Measurements from ENCODE around the gene TMPRSS12. TPM values are rescaled to one million over a fixed set of nuclear protein-coding genes. Genes with fewer than 3 reads are reported as not detected.
"Not testable (repeated sequence)": the region's sequence is repeated elsewhere in the genome, so short reads cannot be mapped to it uniquely, and the experiment has no call there.

The TMPRSS12 gene
- total and polyA plus RNA-seq, 9 of the 15 experiments (the other 6 are each of a cell fraction or from before 2014, with no cell fraction given), result 0.04 TPM; not detected in 8

- H3K4me2 ChIP-seq (ENCODE audit: insufficient read depth, low read length); CTCF ChIA-PET (ENCODE audit: low intra/inter-chr PET ratio): not testable (repeated sequence)
Measured at GRCh38 chr12:50908479-50908878, 65.8 kb downstream of the TMPRSS12 start.

DNA sequence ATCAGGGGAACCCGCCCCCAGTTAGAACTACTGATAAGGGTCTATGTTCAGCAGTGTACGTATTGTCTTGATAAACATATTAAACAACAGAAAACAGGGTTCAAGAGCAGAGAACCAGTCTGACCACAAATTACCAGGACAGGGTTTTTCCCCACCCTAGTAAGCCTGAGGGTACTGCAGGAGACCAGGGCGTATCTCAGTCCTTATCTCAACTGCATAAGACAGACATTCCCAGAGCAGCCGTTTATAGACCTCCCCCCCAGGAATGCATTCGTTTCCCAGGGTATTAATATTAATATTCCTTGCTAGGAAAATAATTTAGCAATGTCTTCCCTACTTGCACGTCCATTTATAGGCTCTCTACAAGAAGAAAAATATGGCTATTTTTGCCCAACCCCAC, 69.6 kb downstream of the TMPRSS12 start:
- H3K27ac ChIP-seq (ENCODE audit: extremely low read depth, low read depth, low read length); H3K4me3 ChIP-seq; H3K4me1 ChIP-seq (replicated peaks in 1 of 2; ENCODE audit: control insufficient read depth in 2 of 2, insufficient read depth in 2 of 2, low read length in 2 of 2); H3K4me2 ChIP-seq (ENCODE audit: insufficient read depth, low read length); FAIRE-seq; H4K20me1 ChIP-seq (replicated peaks; ENCODE audit: control insufficient read depth, insufficient read depth, low read length); H3K79me2 ChIP-seq (ENCODE audit: control insufficient read depth, insufficient read depth, low read length); H3K27me3 ChIP-seq (ENCODE audit: control insufficient read depth in 2 of 2, insufficient read depth in 2 of 2, low read length in 2 of 2); H3K36me3 ChIP-seq (ENCODE audit: control insufficient read depth, insufficient read depth, low read length); H3K9ac ChIP-seq (ENCODE audit: insufficient read depth in 1 of 2, low read depth in 2 of 2, low read length in 2 of 2); intact Hi-C loops (cut with micrococcal nuclease); POLR2A ChIA-PET; H3K9me1 ChIP-seq (ENCODE audit: control insufficient read depth, insufficient read depth, low read length); BruUV-seq (replicated peaks); CTCF ChIA-PET (ENCODE audit: low intra/inter-chr PET ratio); DNase-seq (ENCODE audit: extremely low read depth in 1 of 4, low spot score in 3 of 4); ATAC-seq; in situ Hi-C loops (cut with MboI); H2AFZ ChIP-seq (ENCODE audit: low read depth, low read length): not testable (repeated sequence)
- TF ChIP-seq ZNF280A (IDR thresholded peaks at IDR 0.05; ENCODE audit: low read depth, partially characterized antibody) (peak; percentile 69), TRIM24 (IDR thresholded peaks at IDR 0.05) (peak in 1 of 2 experiments; percentile 46; a peak in 1 of 4 replicates), TRIM28 (IDR thresholded peaks at IDR 0.05) (peak; percentile 85), CBX5 (IDR thresholded peaks at IDR 0.05; ENCODE audit: borderline replicate concordance, low read depth) (peak; percentile 57; the same call in 1 of the 2 replicates), CBX3 (IDR thresholded peaks at IDR 0.05; ENCODE audit: borderline replicate concordance in 1 of 2, low read length in 2 of 2) (peak in 1 of 2 experiments; percentile 62; a peak in 1 of 3 replicates), ZNF445 (CRISPR knock-in tag; IDR thresholded peaks at IDR 0.05; ENCODE audit: low read depth) (peak; percentile 91)
- TF ChIP-seq, protein P1, sequence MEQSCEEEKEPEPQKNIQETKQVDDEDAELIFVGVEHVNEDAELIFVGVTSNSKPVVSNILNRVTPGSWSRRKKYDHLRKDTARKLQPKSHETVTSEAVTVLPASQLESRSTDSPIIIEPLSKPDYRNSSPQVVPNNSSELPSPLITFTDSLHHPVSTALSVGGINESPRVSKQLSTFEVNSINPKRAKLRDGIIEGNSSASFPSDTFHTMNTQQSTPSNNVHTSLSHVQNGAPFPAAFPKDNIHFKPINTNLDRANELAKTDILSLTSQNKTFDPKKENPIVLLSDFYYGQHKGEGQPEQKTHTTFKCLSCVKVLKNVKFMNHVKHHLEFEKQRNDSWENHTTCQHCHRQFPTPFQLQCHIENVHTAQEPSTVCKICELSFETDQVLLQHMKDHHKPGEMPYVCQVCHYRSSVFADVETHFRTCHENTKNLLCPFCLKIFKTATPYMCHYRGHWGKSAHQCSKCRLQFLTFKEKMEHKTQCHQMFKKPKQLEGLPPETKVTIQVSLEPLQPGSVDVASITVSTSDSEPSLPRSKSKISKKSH (CRISPR knock-in tag; IDR thresholded peaks at IDR 0.05), result 0 out of 2 replicates have a peak, but pooled peaks have one; percentile 55
- peaks cover 19% of the 10 kb centered on the region; the same call in 1 of the 2 replicates for H3K9me3 ChIP-seq (replicated peaks; ENCODE audit: control insufficient read depth, insufficient read depth, low read depth, low read length)
- WGBS (ENCODE audit: insufficient coverage, low coverage, missing lambda C conversion rate), result 24% methylated on average over 6 of the region's 6 CpGs

More at GRCh38 chr12:50908479-50908878, 65.8 kb downstream of the TMPRSS12 start:
- H3K27me3 ChIP-seq (ENCODE audit: control insufficient read depth in 2 of 2, insufficient read depth in 2 of 2, low read length in 2 of 2); H3K36me3 ChIP-seq (ENCODE audit: control insufficient read depth, insufficient read depth, low read length); H3K27ac ChIP-seq (ENCODE audit: extremely low read depth, low read depth, low read length); H3K9me1 ChIP-seq (ENCODE audit: control insufficient read depth, insufficient read depth, low read length); H3K9ac ChIP-seq (ENCODE audit: insufficient read depth in 1 of 2, low read depth in 2 of 2, low read length in 2 of 2); H4K20me1 ChIP-seq (replicated peaks; ENCODE audit: control insufficient read depth, insufficient read depth, low read length); H3K4me3 ChIP-seq; DNase-seq (ENCODE audit: extremely low read depth in 1 of 4, low spot score in 3 of 4); FAIRE-seq; H3K4me1 ChIP-seq (replicated peaks in 1 of 2; ENCODE audit: control insufficient read depth in 2 of 2, insufficient read depth in 2 of 2, low read length in 2 of 2); H2AFZ ChIP-seq (ENCODE audit: low read depth, low read length); ATAC-seq; in situ Hi-C loops (cut with MboI); POLR2A ChIA-PET; BruUV-seq (replicated peaks); intact Hi-C loops (cut with micrococcal nuclease); H3K79me2 ChIP-seq (ENCODE audit: control insufficient read depth, insufficient read depth, low read length): not testable (repeated sequence)
- peaks cover 14% of the 10 kb centered on the region; the same call in 1 of the 2 replicates for H3K9me3 ChIP-seq (replicated peaks; ENCODE audit: control insufficient read depth, insufficient read depth, low read depth, low read length)
- WGBS (ENCODE audit: insufficient coverage, low coverage, missing lambda C conversion rate), result 49% methylated on average over 3 of the region's 5 CpGs
